Midbrain (tissue), 1 donor: Measurements from ENCODE around the gene LEP.

ENCODE experiments used
- DNase-seq: peaks from one replicate; lab custom pipeline; 2025; lab: John Stamatoyannopoulos, UW

LEP gene

GRCh38 chr7:128240696-128241386 lies at the start of gene LEP:
LEP (plus strand) TSS chr7:128241278; CDS start chr7:128252019, 10,741 bp downstream.
- DNase-seq, result no peak

- DNase-seq, result no peak
These were observed 48.5 kb upstream of the LEP start for GRCh38 chr7:128192497-128193142.

- DNase-seq, result no peak
These were observed 46.4 kb upstream of the LEP start for GRCh38 chr7:128194533-128195282.

- no peak for DNase-seq
These were observed 43.5 kb upstream of the LEP start for GRCh38 chr7:128197589-128197988.

- no peak for DNase-seq
These were observed 43.0 kb upstream of the LEP start for GRCh38 chr7:128197989-128198580.

- DNase-seq, result no peak
These were observed 40.7 kb upstream of the LEP start for GRCh38 chr7:128200376-128200775.

- DNase-seq, result no peak
These were observed 39.9 kb upstream of the LEP start for GRCh38 chr7:128201067-128201689.

GRCh38 chr7:128201690-128202085 lies 39.4 kb upstream of the LEP start:
- DNase-seq, result no peak

- no peak for DNase-seq
These were observed 38.7 kb upstream of the LEP start for GRCh38 chr7:128202287-128202957.

- no peak for DNase-seq
These were observed 38.0 kb upstream of the LEP start for GRCh38 chr7:128203047-128203491.

- DNase-seq, result no peak
These were observed 37.3 kb upstream of the LEP start for GRCh38 chr7:128203710-128204214.

GRCh38 chr7:128204455-128204854 lies 36.6 kb upstream of the LEP start:
- no peak for DNase-seq

GRCh38 chr7:128205068-128205467 lies 36.0 kb upstream of the LEP start:
- no peak for DNase-seq

GRCh38 chr7:128206017-128206746 lies 34.9 kb upstream of the LEP start:
- DNase-seq, result no peak

GRCh38 chr7:128206747-128207500 lies 34.2 kb upstream of the LEP start:
- no peak for DNase-seq

- no peak for DNase-seq
These were observed 33.5 kb upstream of the LEP start for GRCh38 chr7:128207609-128208008.

GRCh38 chr7:128209229-128210035 lies 31.6 kb upstream of the LEP start:
- peak; percentile 80 for DNase-seq

- DNase-seq, result no peak
These were observed 31.1 kb upstream of the LEP start for GRCh38 chr7:128210036-128210347.
